ENCODE measurements around the gene RABL2A. TPM values are rescaled to one million over a fixed set of nuclear protein-coding genes. Genes with fewer than 3 reads are reported as not detected.
"Not testable (repeated sequence)": the region's sequence is repeated elsewhere in the genome, so short reads cannot be mapped to it uniquely, and the experiment has no call there.

The RABL2A gene
- total RNA-seq, 1 donor from 2014 or later = 56.2 TPM

DNA sequence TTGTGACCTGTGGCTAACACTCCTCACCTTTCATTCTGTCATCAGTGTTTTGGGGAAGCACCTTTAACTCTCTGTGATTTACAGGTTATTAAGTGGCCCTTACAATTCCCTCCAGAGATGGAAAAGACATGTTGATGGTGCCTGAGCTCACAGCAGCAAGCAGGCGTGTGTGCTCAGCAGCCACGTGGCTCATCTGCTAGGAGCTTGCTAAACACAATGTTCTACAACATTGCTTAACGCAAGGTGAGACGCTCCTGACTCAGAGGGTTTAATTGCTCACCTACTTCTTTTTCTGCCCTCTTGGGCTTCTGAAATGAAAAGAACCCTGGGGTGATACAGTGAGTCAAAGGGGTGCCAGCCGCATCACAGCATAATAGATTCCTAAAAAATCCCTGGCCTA, 6.1 kb upstream of the RABL2A start:
- not testable (repeated sequence) for H3K27me3 Mint-ChIP-seq; H3K36me3 Mint-ChIP-seq (ENCODE audit: insufficient read depth)

GRCh38 chr2:113625906-113626305, 1.2 kb upstream of the RABL2A start:
- H3K27me3 Mint-ChIP-seq; H3K9me3 Mint-ChIP-seq (ENCODE audit: low read depth); H3K36me3 Mint-ChIP-seq (ENCODE audit: insufficient read depth); DNase-seq (ENCODE audit: low spot score, unreplicated experiment): not testable (repeated sequence)
- Mint-ChIP-seq H3K4me1 (ENCODE audit: low read depth) (peaks cover 12% of the 10 kb centered on the region), H3K27ac (peak overlapping the region; percentile 78), H3K4me3 (ENCODE audit: low read depth) (peak overlapping the region; percentile 86)

More for the DNA sequence above, 6.1 kb upstream of the RABL2A start:
- not testable (repeated sequence) for H3K9me3 Mint-ChIP-seq (ENCODE audit: low read depth); H3K4me1 Mint-ChIP-seq (ENCODE audit: low read depth); H3K27ac Mint-ChIP-seq; H3K4me3 Mint-ChIP-seq (ENCODE audit: low read depth); DNase-seq (ENCODE audit: low spot score, unreplicated experiment)

DNA sequence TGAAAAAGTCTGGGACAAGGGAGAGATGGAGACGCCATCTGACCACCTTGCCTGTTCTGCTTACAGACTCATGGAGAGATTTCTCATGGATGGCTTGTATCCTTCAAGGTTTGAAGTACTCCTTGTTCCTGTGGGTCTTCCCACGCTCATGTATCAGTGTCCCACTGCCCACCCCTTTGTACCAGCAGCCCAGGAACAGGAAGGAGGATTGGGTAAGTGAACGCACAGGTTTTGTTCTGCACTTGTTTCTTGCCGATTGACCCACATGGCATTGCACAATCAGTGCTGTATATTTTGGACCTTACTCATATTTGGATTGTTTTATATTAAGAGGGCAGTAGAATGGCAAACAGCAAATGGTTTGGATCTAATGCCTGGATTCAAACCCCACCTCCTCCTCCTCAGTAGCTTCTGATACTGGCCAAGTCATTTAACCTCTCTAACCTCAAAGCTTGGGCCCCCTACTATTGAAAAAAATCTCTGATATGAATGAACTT, 5.8 kb downstream of the RABL2A start:
- not testable (repeated sequence) for DNase-seq (ENCODE audit: low spot score, unreplicated experiment); H3K4me1 Mint-ChIP-seq (ENCODE audit: low read depth); H3K4me3 Mint-ChIP-seq (ENCODE audit: low read depth); H3K9me3 Mint-ChIP-seq (ENCODE audit: low read depth); H3K36me3 Mint-ChIP-seq (ENCODE audit: insufficient read depth); H3K27ac Mint-ChIP-seq; H3K27me3 Mint-ChIP-seq

- not testable (repeated sequence) for DNase-seq (ENCODE audit: low spot score, unreplicated experiment); H3K27me3 Mint-ChIP-seq; H3K4me3 Mint-ChIP-seq (ENCODE audit: low read depth); H3K36me3 Mint-ChIP-seq (ENCODE audit: insufficient read depth); H3K9me3 Mint-ChIP-seq (ENCODE audit: low read depth); H3K4me1 Mint-ChIP-seq (ENCODE audit: low read depth); H3K27ac Mint-ChIP-seq
These were observed 8.3 kb downstream of the RABL2A start for GRCh38 chr2:113635358-113635757.

GRCh38 chr2:113636226-113636625, 9.2 kb downstream of the RABL2A start:
- H3K27ac Mint-ChIP-seq; H3K4me1 Mint-ChIP-seq (ENCODE audit: low read depth); H3K27me3 Mint-ChIP-seq; DNase-seq (ENCODE audit: low spot score, unreplicated experiment); H3K36me3 Mint-ChIP-seq (ENCODE audit: insufficient read depth); H3K4me3 Mint-ChIP-seq (ENCODE audit: low read depth); H3K9me3 Mint-ChIP-seq (ENCODE audit: low read depth): not testable (repeated sequence)

DNA sequence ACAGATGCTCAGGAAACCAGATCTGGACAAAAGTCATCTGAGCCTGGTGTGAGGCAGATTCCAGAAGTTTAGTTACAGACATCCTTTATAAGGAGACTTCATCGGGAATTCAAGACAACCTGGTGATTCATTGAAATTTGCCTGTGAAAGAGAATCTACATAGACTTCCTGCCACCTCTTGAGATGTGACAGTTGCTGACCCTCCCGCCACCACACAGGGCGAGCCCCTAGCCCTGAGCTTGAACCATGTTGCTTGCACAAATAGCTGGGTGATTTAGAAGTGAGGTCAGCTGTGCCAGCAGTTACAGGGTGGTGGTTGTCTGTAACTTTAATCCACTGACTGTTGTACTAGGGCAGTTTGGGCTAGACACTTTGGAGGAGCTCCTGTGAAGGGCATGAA, 11.0 kb downstream of the RABL2A start:
- H3K4me1 Mint-ChIP-seq (ENCODE audit: low read depth); H3K36me3 Mint-ChIP-seq (ENCODE audit: insufficient read depth); H3K4me3 Mint-ChIP-seq (ENCODE audit: low read depth); H3K9me3 Mint-ChIP-seq (ENCODE audit: low read depth); H3K27me3 Mint-ChIP-seq; H3K27ac Mint-ChIP-seq; DNase-seq (ENCODE audit: low spot score, unreplicated experiment): not testable (repeated sequence)

- not testable (repeated sequence) for H3K27ac Mint-ChIP-seq; H3K36me3 Mint-ChIP-seq (ENCODE audit: insufficient read depth); H3K4me3 Mint-ChIP-seq (ENCODE audit: low read depth); DNase-seq (ENCODE audit: low spot score, unreplicated experiment); H3K4me1 Mint-ChIP-seq (ENCODE audit: low read depth); H3K9me3 Mint-ChIP-seq (ENCODE audit: low read depth); H3K27me3 Mint-ChIP-seq
These were observed 19.2 kb downstream of the RABL2A start for GRCh38 chr2:113646217-113646616.

- not testable (repeated sequence) for H3K27me3 Mint-ChIP-seq; H3K4me3 Mint-ChIP-seq (ENCODE audit: low read depth); H3K9me3 Mint-ChIP-seq (ENCODE audit: low read depth); H3K4me1 Mint-ChIP-seq (ENCODE audit: low read depth); H3K27ac Mint-ChIP-seq; DNase-seq (ENCODE audit: low spot score, unreplicated experiment); H3K36me3 Mint-ChIP-seq (ENCODE audit: insufficient read depth)
These were observed 24.1 kb downstream of the RABL2A start for GRCh38 chr2:113650834-113651815.

DNA sequence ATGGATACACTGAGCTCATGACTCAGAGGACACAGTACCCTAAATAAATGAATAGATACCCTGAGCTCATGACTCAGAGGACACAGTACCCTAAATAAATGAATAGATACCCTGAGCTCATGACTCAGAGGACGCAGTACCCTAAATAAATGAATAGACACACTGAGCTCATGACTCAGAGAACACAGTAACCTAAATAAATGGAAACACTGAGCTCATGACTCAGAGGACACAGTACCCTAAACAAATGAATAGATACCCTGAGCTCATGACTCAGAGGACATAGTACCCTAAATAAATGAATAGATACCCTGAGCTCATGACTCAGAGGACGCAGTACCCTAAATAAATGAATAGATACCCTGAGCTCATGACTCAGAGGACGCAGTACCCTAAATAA, 25.5 kb downstream of the RABL2A start:
- peaks cover 10% of the 10 kb centered on the region for H3K9me3 Mint-ChIP-seq (ENCODE audit: low read depth)
- not testable (repeated sequence) for H3K4me1 Mint-ChIP-seq (ENCODE audit: low read depth); H3K36me3 Mint-ChIP-seq (ENCODE audit: insufficient read depth); H3K4me3 Mint-ChIP-seq (ENCODE audit: low read depth); H3K27ac Mint-ChIP-seq; DNase-seq (ENCODE audit: low spot score, unreplicated experiment); H3K27me3 Mint-ChIP-seq

DNA sequence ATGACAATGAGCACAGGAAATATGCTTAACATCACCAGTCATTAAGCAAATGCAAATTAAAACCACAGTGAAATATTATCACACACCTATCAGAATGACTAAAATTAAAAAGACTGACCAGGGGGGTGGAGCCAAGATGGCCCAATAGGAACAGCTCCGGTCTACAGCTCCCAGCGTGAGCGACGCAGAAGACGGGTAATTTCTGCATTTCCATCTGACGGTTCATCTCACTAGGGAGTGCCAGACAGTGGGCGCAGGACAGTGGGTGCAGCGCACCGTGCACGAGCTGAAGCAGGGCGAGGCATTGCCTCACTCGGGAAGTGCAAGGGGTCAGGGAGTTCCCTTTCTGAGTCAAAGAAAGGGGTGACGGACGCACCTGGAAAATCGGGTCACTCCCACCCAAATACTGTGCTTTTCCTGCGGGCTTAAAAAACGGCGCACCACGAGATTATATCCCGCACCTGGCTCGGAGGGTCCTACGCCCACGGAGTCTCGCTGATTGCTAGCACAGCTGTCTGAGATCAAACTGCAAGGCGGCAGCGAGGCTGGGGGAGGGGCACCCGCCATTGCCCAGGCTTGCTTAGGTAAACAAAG, 29.1 kb downstream of the RABL2A start:
- not testable (repeated sequence) for H3K27me3 Mint-ChIP-seq; H3K36me3 Mint-ChIP-seq (ENCODE audit: insufficient read depth); H3K27ac Mint-ChIP-seq; DNase-seq (ENCODE audit: low spot score, unreplicated experiment); H3K4me1 Mint-ChIP-seq (ENCODE audit: low read depth)
- peaks cover 13% of the 10 kb centered on the region for H3K9me3 Mint-ChIP-seq (ENCODE audit: low read depth)
- peak overlapping the region; percentile 75 for H3K4me3 Mint-ChIP-seq (ENCODE audit: low read depth)

- not testable (repeated sequence) for H3K4me1 Mint-ChIP-seq (ENCODE audit: low read depth); DNase-seq (ENCODE audit: low spot score, unreplicated experiment); H3K27me3 Mint-ChIP-seq; H3K27ac Mint-ChIP-seq; H3K4me3 Mint-ChIP-seq (ENCODE audit: low read depth); H3K36me3 Mint-ChIP-seq (ENCODE audit: insufficient read depth)
- peaks cover 13% of the 10 kb centered on the region for H3K9me3 Mint-ChIP-seq (ENCODE audit: low read depth)
These were observed 30.7 kb downstream of the RABL2A start for GRCh38 chr2:113657735-113658134.

GRCh38 chr2:113663285-113664060, 36.4 kb downstream of the RABL2A start:
- H3K27ac Mint-ChIP-seq; H3K9me3 Mint-ChIP-seq (ENCODE audit: low read depth); DNase-seq (ENCODE audit: low spot score, unreplicated experiment); H3K4me3 Mint-ChIP-seq (ENCODE audit: low read depth); H3K27me3 Mint-ChIP-seq; H3K36me3 Mint-ChIP-seq (ENCODE audit: insufficient read depth); H3K4me1 Mint-ChIP-seq (ENCODE audit: low read depth): not testable (repeated sequence)

Measured in progenitor cell of endocrine pancreas (in vitro differentiated cells).